Smooth muscle cell (in vitro differentiated cells): ENCODE results near the gene KLF1. TPM values are rescaled to one million over a fixed set of nuclear protein-coding genes. Genes with fewer than 3 reads are reported as not detected.
A peak's percentile ranks its signal among the peaks of the same experiment; 100 is the strongest.

Experiments used
- DNase-seq: peaks from one replicate; lab custom pipeline; 2025; ENCODE audit not compliant: unreplicated experiment; lab: John Stamatoyannopoulos, UW
- H2AFZ ChIP-seq: fragments of 200-600 bp; sonication (generic); 2 replicates; pipeline ENCODE4 v1.6.0; 2016; ENCODE audit warnings: antibody characterized with exemption, low read depth, mild to moderate bottlenecking
- H3F3A ChIP-seq: fragments of 200-600 bp; sonication (generic); 2 replicates; pipeline ENCODE4 v1.6.0; 2017; ENCODE audit warnings: antibody characterized with exemption, low read depth
- H3K27ac ChIP-seq: fragments of 200-600 bp; sonication (generic); 2 replicates; pipeline ENCODE4 v1.5.1; 2016; ENCODE audit warnings: low read depth, mild to moderate bottlenecking
- H3K27me3 ChIP-seq: fragments of 200-600 bp; sonication (generic); 2 replicates; pipeline ENCODE4 v1.6.1; 2016; ENCODE audit warnings: low read depth, mild to moderate bottlenecking
- H3K36me3 ChIP-seq: fragments of 200-600 bp; sonication (generic); 2 replicates; pipeline ENCODE4 v1.5.1; 2016; ENCODE audit warnings: low read depth
- H3K4me1 ChIP-seq: fragments of 200-600 bp; sonication (generic); 2 replicates; pipeline ENCODE4 v1.5.1; 2016; ENCODE audit warnings: low read depth
- H3K4me2 ChIP-seq: fragments of 200-600 bp; sonication (generic); 2 replicates; pipeline ENCODE4 v1.6.0; 2016; ENCODE audit warnings: mild to moderate bottlenecking
- H3K4me3 ChIP-seq: fragments of 200-600 bp; sonication (generic); 2 replicates; pipeline ENCODE4 v1.5.1; 2016; ENCODE audit warnings: mild to moderate bottlenecking
- H3K79me2 ChIP-seq: fragments of 200-600 bp; sonication (generic); 2 replicates; pipeline ENCODE4 v1.6.0; 2016; ENCODE audit warnings: low read depth, mild to moderate bottlenecking
- H3K9ac ChIP-seq: fragments of 200-600 bp; sonication (generic); 2 replicates; pipeline ENCODE4 v1.6.0; 2016; ENCODE audit warnings: low read depth
- H3K9me3 ChIP-seq: fragments of 200-600 bp; sonication (generic); replicated peaks from 2 replicates; pipeline ENCODE4 v1.5.1; 2016; ENCODE audit warnings: low read depth
- H4K20me1 ChIP-seq: fragments of 200-600 bp; sonication (generic); 2 replicates; pipeline ENCODE4 v1.6.0; 2016; ENCODE audit warnings: low read depth
- CTCF ChIP-seq: fragments of 200-600 bp; sonication (generic); IDR thresholded peaks from 2 replicates; pipeline ENCODE4 v1.5.1; 2017; ENCODE audit warnings: borderline replicate concordance, mild to moderate bottlenecking, antibody characterized with exemption; ENCODE audit not compliant: insufficient read depth, poor library complexity, severe bottlenecking
- WGBS: methylation state at CpG from one replicate; pipeline ENCODE4 v1.1.7; 2016; ENCODE audit warnings: low lambda C conversion rate; 5-methylcytosine and 5-hydroxymethylcytosine counted together
- polyA plus RNA-seq: library from polyadenylated mRNA; unstranded; fragments of >200 nt; fragmentation: Nextera tagmentation; extraction: Ambion mirVana; gene quantifications from 2 replicates; pipeline ENCODE4 v1.2.1, GENCODE V29; 2016
- total RNA-seq: library from RNA; depleted of rRNA; stranded (reverse); fragments of >200 nt; gene quantifications from 2 replicates; pipeline ENCODE4 v1.2.3, GENCODE V29; 2014

The KLF1 gene
- total and polyA plus RNA-seq, 2 experiments from 2014 or later = 0.09 TPM; not detected in 1

GRCh38 chr19:12886651-12886968 lies 391 bp downstream of the KLF1 start:
- H3K9me3 ChIP-seq = no peaks in the 10 kb centered on the region
- DNase-seq = no peak
- H3K79me2 ChIP-seq = no peaks in the 10 kb centered on the region
- no peaks in the 10 kb centered on the region for H3F3A ChIP-seq
- H3K4me3 ChIP-seq = no peak overlapping the region
- TF ChIP-seq CTCF = no peak
- H3K4me1 ChIP-seq = no peaks in the 10 kb centered on the region
- no peak overlapping the region for H2AFZ ChIP-seq
- H4K20me1 ChIP-seq = no peaks in the 10 kb centered on the region
- 84% methylated on average over 5 of the region's 5 CpGs for WGBS
- H3K27ac ChIP-seq = no peak overlapping the region
- peaks cover 18% of the 10 kb centered on the region for H3K27me3 ChIP-seq
- no peaks in the 10 kb centered on the region for H3K36me3 ChIP-seq
- no peak overlapping the region for H3K4me2 ChIP-seq
- no peak overlapping the region for H3K9ac ChIP-seq

- Histone ChIP-seq H2AFZ (peak overlapping the region; percentile 66), H3K9me3 (no peaks in the 10 kb centered on the region), H3K79me2 (no peaks in the 10 kb centered on the region), H4K20me1 (no peaks in the 10 kb centered on the region), H3K4me1 (no peaks in the 10 kb centered on the region), H3K27me3 (peaks cover 18% of the 10 kb centered on the region), H3K4me2 (peak overlapping the region; percentile 84), H3K36me3 (no peaks in the 10 kb centered on the region), H3K27ac (no peak overlapping the region), H3K4me3 (peak overlapping the region; percentile 46), H3K9ac (no peak overlapping the region), H3F3A (no peaks in the 10 kb centered on the region)
- WGBS = 8% methylated on average over 49 of the region's 53 CpGs
- no peak for TF ChIP-seq CTCF
- no peak for DNase-seq
These were observed 1.0 kb downstream of the KLF1 start for GRCh38 chr19:12885749-12886650.

GRCh38 chr19:12884926-12885748 lies 1.9 kb downstream of the KLF1 start:
- peak overlapping the region; percentile 46 for H3K4me3 ChIP-seq
- H3K9ac ChIP-seq = no peak overlapping the region

More at GRCh38 chr19:12884926-12885748, 1.9 kb downstream of the KLF1 start:
- Histone ChIP-seq H3K27ac (no peak overlapping the region), H3K36me3 (no peaks in the 10 kb centered on the region), H4K20me1 (no peaks in the 10 kb centered on the region), H3K9me3 (no peaks in the 10 kb centered on the region), H3F3A (no peaks in the 10 kb centered on the region), H3K27me3 (peaks cover 18% of the 10 kb centered on the region), H3K79me2 (no peaks in the 10 kb centered on the region), H2AFZ (peak overlapping the region; percentile 66), H3K4me2 (peak overlapping the region; percentile 84), H3K4me1 (no peaks in the 10 kb centered on the region)
- DNase-seq = no peak
- WGBS = 7% methylated on average over 64 of the region's 73 CpGs
- TF ChIP-seq CTCF = peak; percentile 45
